ENCODE results near the gene GUCA1A. TPM values are rescaled to one million over a fixed set of nuclear protein-coding genes. Genes with fewer than 3 reads are reported as not detected.

The GUCA1A gene
- total RNA-seq, 1 experiment from 2014 or later, result 17.2 TPM

DNA sequence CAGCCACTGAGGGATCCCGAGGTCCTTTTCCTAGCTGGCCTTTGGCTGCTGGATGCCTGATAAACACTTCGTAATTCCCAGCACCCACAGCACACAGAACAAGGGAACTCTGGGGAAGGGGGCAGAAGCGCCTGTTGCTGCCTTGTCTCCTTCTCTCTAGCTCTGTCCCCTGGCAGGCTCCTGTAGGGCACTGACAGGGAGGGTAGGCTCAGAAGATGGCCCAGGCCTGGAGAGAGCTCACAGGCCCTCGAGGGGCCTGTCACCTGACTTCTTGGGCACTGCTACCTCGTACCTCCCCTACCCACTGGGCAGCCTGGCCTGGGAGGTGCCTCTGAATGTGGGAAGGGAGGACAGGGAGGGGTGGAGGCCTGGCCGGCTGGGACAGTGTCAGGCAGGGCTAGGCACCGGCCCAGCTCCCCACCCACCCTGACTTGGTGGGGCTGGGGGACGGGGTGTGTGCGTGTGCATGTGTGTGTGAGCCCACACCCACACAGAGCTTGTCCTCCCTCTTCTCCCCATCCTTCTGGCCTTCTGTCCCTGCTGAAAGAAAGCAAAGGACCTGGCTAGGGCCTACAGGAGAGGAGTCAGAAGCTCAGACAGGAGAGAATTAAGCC is 48.8 kb upstream of the GUCA1A start:
- Histone ChIP-seq H2AFZ (ENCODE audit: low read length) (no peak overlapping the region), H2BK120ac (ENCODE audit: low read depth, low read length, poor library complexity, severe bottlenecking) (no peak overlapping the region), H4K91ac (ENCODE audit: insufficient read length, low read depth, low read length) (no peak overlapping the region), H3K14ac (ENCODE audit: insufficient read depth, low read length) (no peak overlapping the region), H3K27ac (ENCODE audit: insufficient read length, low read depth, low read length) (no peak overlapping the region), H2BK15ac (ENCODE audit: low read depth, low read length) (no peak overlapping the region), H2AK5ac (ENCODE audit: insufficient read length, low read length) (no peak overlapping the region), H3K23me2 (ENCODE audit: insufficient read length, low read depth, low read length, poor library complexity, severe bottlenecking) (no peaks in the 10 kb centered on the region), H3K79me1 (ENCODE audit: insufficient read depth, low read depth, low read length, poor library complexity, severe bottlenecking) (no peaks in the 10 kb centered on the region), H3K9me3 (ENCODE audit: control insufficient read depth, low read depth, low read length) (no peaks in the 10 kb centered on the region), H2BK20ac (ENCODE audit: low read depth, low read length, poor library complexity, severe bottlenecking) (no peak overlapping the region), H3K56ac (ENCODE audit: insufficient read length, low read depth, low read length) (no peak overlapping the region), H3T11ph (ENCODE audit: low read length) (no peak overlapping the region), H3K4ac (ENCODE audit: low read depth, low read length) (no peak overlapping the region), H2BK5ac (ENCODE audit: insufficient read length, low read length) (no peak overlapping the region), H3K27me3 (ENCODE audit: insufficient read depth, low read length) (no peaks in the 10 kb centered on the region), H2BK12ac (ENCODE audit: insufficient read length, low read depth, low read length) (no peak overlapping the region), H4K8ac (replicated peaks; ENCODE audit: insufficient read length, low read depth, low read length) (no peak overlapping the region), H4K20me1 (ENCODE audit: control insufficient read depth, insufficient read depth, insufficient read length) (no peaks in the 10 kb centered on the region), H3K4me2 (ENCODE audit: insufficient read depth, insufficient read length, low read length) (no peak overlapping the region), H4K5ac (ENCODE audit: insufficient read length, low read depth, low read length) (no peak overlapping the region), H3K79me2 (ENCODE audit: insufficient read depth, low read length) (no peaks in the 10 kb centered on the region), H3K4me1 (ENCODE audit: insufficient read depth, low read length) (no peaks in the 10 kb centered on the region), H3K18ac (ENCODE audit: insufficient read length, low read depth, low read length) (no peak overlapping the region), H3K9ac (ENCODE audit: extremely low read depth, insufficient read length, low read length) (no peak overlapping the region), H3K23ac (ENCODE audit: insufficient read length, low read depth, low read length) (no peak overlapping the region)
- H3K27me3 Mint-ChIP-seq (ENCODE audit: low read depth), result no peaks in the 10 kb centered on the region
- TF ChIP-seq, protein P1, sequence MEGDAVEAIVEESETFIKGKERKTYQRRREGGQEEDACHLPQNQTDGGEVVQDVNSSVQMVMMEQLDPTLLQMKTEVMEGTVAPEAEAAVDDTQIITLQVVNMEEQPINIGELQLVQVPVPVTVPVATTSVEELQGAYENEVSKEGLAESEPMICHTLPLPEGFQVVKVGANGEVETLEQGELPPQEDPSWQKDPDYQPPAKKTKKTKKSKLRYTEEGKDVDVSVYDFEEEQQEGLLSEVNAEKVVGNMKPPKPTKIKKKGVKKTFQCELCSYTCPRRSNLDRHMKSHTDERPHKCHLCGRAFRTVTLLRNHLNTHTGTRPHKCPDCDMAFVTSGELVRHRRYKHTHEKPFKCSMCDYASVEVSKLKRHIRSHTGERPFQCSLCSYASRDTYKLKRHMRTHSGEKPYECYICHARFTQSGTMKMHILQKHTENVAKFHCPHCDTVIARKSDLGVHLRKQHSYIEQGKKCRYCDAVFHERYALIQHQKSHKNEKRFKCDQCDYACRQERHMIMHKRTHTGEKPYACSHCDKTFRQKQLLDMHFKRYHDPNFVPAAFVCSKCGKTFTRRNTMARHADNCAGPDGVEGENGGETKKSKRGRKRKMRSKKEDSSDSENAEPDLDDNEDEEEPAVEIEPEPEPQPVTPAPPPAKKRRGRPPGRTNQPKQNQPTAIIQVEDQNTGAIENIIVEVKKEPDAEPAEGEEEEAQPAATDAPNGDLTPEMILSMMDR (conservative IDR thresholded peaks at IDR 0.05), result no peak
- no CpG with 5 or more reads among the region's 9 CpGs for WGBS (ENCODE audit: extremely low coverage, insufficient read length, low lambda C conversion rate)
- no peak overlapping the region for H3K27ac Mint-ChIP-seq
- H3K9me3 Mint-ChIP-seq, result no peaks in the 10 kb centered on the region
- H3K36me3 Mint-ChIP-seq (ENCODE audit: insufficient read depth in 1 of 3, low read depth in 3 of 3), result peaks cover 32 to 72% (median 63%) of the 10 kb centered on the region in 3 experiments
- no peak for DNase-seq
- no peak overlapping the region for H3K4me3 Mint-ChIP-seq
- H3K4me1 Mint-ChIP-seq, result 0 out of 4 replicates have a peak, but pooled peaks cover 0 to 3% of the 10 kb centered on the region in 2 experiments
